IPS-18c (cell line): ENCODE measurements around the gene MTMR1.

Experiments
- H3K4me3 ChIP-seq: 2 replicates; pipeline ENCODE4 v1.7.0; 2013; ENCODE audit warnings: low read depth, mild to moderate bottlenecking, low read length, moderate library complexity; ENCODE audit not compliant: insufficient read depth
- H3K9me3 ChIP-seq: one replicate; pipeline ENCODE4 v1.6.1; 2013; ENCODE audit warnings: mild to moderate bottlenecking, low read length, moderate library complexity; ENCODE audit not compliant: control insufficient read depth, insufficient read depth

MTMR1 gene

DNA sequence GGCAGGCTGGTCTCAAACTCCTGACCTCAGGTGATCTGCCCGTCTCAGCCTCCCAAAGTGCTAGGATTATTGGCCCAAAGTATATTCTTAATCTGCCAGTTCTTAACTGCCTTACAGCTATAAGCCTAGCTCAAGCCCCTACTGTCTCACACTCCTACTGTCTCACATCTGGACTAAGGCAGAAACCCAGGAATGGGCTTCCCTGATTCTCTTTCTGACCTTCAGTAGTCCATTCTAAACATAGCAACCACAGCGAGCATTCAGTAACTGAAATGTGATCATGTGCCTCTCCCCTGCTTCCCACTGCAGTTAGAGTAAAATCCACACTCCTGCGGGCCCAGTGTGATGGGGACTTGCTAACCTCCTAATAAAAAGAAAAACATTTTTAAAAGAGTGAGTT lies 58.9 kb downstream of the MTMR1 start:
- H3K4me3 ChIP-seq = no peak overlapping the region

DNA sequence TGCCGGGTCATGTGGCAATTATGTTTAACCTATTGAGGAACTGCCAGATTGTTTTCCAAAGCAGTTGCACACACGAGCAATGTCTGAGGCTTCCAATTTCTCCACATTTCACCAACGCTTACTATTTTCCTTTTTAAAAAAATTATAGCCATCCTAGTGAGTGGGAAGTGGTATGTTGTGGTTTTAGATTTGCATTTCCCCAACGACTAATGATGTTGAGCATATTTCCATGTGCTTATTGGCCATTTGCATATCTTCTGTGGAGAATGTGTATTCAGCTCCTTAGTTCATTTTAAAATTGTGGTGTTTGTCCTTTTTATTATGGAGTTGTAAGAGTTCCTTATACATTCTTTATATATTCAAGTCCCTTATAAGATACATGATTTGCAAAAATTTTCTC lies 60.2 kb downstream of the MTMR1 start:
- no peak overlapping the region for H3K4me3 ChIP-seq
- peaks cover 9% of the 10 kb centered on the region for H3K9me3 ChIP-seq

More for the DNA sequence above, 58.9 kb downstream of the MTMR1 start:
- H3K9me3 ChIP-seq = peaks cover 5% of the 10 kb centered on the region

DNA sequence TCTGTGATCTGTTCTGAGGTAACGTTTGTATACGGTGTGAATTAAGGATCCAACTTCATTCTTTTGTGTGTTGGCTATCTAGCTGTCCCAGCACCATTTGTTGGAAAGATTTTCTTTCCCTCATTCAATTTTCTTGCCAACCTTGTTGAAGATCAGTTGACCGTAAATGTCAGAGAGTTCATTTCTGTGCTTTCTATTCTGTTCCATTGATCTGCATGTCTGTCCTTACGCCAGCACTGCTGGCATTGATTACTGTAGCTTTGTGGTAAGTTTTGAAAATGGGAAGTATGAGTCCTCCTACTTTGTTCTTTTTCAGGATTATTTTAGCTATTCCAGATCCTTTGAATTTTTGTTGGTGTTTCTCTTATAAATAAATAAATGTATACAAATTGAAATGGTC lies 60.8 kb downstream of the MTMR1 start:
- Histone ChIP-seq H3K9me3 (peaks cover 7% of the 10 kb centered on the region), H3K4me3 (no peak overlapping the region)

DNA sequence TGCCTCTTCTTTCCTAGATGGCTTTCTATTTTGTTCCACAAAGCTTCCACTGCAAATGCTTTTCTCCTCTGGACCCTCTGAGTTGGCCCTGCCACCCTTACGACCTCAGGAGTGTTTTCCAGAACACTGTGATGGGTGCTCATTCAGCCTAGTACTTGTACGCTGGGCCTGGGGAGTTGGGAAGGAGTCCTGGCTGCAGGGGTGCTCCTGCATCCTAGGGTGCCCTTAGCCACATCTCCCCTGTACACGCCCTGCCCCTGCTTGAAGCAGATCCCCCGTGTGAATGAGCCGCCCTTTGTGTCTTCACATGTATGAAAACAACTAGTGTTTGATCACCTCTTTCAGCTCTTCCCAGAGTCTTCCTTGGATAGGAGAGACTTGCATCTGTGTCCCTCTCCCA lies 64.2 kb downstream of the MTMR1 start:
- peaks cover 7% of the 10 kb centered on the region for H3K9me3 ChIP-seq
- no peak overlapping the region for H3K4me3 ChIP-seq

DNA sequence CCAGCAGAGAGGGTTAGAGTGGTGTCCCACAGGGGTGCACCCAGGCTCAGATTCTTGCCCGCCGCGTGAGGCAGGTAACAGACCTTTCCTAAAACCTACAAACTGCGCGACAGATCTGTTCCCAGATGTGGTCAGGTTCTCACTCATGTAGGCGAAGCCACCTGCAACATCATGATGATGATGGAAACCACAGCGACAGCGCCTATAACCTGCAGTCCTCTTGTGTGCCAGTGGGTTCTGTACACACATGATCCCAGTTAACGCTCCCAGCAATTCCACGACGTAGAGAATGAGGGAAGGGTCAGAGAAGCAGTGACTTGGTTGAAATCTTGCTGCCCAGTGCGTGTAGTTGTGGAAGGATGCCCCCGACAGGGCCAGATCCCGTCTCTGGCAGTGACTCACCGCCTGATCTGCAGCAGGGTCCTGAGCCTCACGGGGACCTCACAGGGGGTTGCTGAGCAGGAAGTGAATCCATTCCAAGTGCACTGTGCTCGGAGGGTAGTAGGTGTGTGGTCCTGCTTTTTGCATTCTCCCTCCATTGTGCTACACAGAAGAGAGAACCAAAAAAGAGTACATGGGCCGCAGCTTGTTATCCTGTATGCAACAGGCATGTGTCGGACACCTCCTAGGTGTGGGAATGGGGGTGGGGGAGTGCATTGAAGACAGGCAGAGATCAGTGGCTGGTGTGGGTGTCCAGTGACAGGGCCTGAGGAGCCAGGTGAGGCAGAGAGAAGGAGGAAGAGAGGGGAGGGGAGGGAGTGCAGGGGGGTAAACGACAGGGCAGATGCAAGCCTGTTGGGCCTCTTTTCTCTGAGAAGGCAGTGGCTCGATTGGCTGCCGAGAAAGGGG lies 66.6 kb downstream of the MTMR1 start:
- Histone ChIP-seq H3K9me3 (peaks cover 10% of the 10 kb centered on the region), H3K4me3 (no peak overlapping the region)

DNA sequence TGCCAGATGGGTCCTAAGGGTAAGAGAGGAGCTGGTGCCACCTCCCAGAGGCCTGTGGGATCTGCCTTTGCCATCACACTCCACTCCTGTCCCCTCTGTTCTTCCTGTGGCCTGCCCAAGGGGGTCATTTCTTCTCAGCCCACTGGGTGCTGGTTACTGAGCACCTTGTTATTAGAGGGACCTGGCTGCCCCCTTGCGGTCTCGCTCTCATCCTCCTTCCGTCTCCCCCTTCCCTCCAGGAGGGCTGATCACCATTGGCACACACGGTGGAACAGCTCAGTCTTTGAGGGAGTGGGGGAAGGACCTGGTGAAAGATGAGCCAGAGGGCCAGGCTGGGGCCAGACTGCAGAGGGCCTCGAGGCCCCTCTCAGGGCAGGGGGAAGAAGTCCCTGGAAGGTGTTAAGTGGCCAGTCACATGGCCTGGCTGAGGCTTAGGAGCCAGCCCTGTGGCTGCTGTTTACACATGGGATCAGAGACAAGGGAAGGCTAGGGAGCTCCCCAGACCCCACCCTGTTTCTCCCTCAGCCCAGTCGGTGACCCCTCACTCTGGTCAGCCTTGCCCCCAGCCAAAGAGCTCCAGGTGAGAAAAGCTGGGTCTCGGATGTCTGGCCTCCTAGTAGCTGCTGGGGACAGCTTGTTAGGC lies 68.1 kb downstream of the MTMR1 start:
- peaks cover 14% of the 10 kb centered on the region for H3K9me3 ChIP-seq
- no peak overlapping the region for H3K4me3 ChIP-seq

DNA sequence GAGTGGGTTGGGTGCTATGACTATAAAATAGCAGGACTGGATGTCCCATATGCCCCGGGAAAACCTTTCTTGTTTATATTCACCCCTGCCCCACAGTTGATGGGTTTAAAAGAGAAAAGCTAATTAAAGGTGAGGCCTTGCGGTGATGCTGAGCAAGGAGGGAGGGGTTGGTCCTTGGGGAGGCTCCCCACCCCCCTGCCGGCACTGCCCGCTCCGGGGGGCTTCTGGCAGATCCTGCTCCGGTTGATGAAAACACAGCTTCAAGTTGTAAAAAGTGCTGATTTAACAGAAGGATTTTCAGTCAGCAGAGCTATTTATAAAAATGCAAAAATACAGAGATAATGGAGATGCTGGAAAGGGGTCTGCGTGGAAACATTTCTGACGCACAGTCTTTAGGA lies 68.6 kb downstream of the MTMR1 start:
- Histone ChIP-seq H3K9me3 (peaks cover 14% of the 10 kb centered on the region), H3K4me3 (no peak overlapping the region)

DNA sequence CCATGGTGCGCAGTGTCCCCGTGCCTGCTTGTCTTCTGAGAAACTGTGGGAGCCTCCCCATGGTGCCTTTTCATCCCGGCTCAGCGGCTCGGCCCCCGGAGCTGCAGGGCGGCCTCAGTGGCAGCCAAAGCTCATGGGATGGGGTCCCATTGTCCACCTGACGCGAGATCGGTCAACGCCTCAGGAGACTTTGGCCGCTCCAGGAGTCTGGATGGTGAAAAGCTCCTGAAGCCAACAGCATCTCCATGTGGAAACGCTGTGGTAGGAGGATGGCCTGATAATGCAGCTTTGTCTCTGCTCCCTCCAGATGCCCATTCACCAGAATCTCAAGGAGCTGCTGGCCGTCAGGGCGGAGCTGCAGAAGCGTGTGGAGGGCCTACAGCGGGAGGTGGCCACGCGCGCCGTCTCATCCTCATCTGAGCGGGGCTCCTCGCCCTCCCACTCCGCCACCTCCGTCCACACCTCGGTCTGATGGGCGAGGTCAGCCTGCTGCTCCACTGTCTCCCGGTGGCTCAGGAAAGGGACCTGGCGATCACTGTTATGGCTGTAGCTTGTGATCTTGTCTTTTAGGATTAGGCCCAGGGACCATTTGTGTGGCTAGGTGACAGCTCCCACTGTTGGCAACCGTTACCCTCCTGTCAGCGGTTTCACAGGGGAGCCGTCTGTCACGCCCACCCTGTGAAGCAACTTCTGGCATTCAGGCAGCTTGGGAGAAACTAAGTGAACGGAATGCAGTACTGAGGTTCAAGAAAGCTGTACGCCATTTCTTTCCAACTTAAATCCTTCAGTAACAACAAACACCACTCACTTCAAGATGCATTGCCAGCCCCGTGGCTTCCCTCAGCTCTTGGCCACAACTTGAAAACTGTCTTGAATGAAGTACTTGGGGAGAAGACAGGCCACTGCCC lies 69.3 kb downstream of the MTMR1 start:
- Histone ChIP-seq H3K4me3 (no peak overlapping the region), H3K9me3 (peaks cover 12% of the 10 kb centered on the region)

DNA sequence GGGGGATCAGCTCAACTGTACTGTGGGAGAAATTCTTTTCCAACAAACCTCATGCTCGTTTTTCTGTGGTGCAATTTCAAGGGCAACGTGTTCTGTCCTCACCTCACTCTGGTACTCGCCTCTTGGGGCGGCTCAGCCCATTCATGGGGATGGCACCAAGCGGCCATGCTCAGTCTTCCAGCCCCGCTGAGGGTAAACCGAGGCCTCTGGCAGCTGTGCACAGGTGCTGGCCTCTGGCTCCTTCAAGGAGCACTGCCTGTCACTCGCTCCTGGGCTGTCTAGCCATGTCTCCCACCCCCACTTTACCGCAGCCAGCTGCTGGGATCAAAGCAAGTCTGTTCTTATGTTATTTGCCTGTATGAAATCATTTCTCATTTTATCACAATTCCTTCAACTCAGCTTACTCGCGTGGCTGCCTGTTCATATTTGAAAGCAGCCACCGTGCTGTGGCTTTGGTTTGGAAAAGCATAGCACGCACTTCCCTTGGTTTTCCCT lies 70.2 kb downstream of the MTMR1 start:
- no peak overlapping the region for H3K4me3 ChIP-seq
- peaks cover 10% of the 10 kb centered on the region for H3K9me3 ChIP-seq

DNA sequence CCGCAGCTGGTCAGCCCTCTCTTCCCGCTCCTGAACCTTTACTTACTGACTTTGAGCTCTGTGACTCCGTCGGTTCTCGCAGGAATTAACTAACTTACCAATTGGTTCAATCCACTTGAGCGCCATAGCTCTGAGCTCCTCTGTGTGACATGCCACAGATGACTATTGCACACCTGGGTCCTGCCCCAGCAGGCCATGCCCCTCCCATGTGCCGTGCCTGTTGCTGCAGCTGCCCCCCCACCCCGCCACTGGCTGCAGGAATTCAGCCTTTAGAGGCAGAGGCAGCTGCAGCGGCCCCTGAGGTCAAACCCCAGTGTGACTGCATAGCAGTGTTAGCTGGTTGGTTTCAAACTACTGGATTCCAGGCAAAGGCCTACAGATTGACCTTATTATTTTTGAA lies 70.6 kb downstream of the MTMR1 start:
- peaks cover 10% of the 10 kb centered on the region for H3K9me3 ChIP-seq
- no peak overlapping the region for H3K4me3 ChIP-seq

DNA sequence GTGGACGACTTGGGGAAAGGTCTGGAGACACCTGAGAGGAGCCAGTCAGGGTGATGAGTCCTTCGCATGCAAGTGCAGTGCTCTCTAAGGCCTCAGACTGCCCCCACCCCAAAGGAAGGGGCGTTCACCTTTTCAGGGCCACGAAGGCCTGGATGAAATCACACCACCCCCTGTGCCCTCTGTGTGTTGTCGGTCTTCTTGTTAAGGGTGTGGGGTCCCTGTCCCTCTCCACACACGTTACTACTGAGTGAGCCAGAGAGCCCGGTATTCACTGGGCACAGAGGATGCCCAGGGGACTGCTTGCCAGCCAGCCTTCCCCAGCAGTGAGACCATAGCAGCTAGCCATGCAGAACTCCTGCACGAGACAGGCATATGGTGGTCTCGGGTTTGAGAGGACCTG lies 72.0 kb downstream of the MTMR1 start:
- H3K9me3 ChIP-seq = peaks cover 10% of the 10 kb centered on the region
- no peak overlapping the region for H3K4me3 ChIP-seq

DNA sequence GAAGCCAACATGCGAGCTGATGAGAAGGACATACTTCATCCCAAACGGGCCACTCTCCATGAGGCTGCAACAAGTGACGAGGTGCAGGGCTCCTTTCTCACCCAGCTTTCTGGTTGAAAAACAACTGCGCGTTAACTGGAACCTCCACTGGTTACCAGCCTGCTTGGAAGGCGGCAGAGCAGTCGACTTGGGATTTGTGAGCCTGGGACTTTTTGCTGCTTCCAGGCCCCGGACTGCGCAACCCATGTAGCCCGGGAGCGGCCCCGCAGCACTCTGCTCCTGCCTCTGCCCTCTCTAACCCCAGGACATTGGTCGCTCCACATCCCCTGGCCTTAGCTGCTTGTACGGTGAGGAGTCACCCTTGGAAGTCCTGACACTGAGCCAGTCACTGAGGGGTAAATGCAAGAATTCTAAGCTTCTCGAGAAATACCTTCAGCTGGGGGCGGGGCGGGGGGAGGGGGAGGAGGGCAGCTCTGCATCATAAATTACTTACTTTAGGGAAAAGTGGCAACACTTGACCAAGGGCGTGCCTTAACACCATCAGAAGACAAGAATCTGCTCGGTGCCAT lies 72.7 kb downstream of the MTMR1 start:
- peaks cover 11% of the 10 kb centered on the region for H3K9me3 ChIP-seq
- H3K4me3 ChIP-seq = no peak overlapping the region

DNA sequence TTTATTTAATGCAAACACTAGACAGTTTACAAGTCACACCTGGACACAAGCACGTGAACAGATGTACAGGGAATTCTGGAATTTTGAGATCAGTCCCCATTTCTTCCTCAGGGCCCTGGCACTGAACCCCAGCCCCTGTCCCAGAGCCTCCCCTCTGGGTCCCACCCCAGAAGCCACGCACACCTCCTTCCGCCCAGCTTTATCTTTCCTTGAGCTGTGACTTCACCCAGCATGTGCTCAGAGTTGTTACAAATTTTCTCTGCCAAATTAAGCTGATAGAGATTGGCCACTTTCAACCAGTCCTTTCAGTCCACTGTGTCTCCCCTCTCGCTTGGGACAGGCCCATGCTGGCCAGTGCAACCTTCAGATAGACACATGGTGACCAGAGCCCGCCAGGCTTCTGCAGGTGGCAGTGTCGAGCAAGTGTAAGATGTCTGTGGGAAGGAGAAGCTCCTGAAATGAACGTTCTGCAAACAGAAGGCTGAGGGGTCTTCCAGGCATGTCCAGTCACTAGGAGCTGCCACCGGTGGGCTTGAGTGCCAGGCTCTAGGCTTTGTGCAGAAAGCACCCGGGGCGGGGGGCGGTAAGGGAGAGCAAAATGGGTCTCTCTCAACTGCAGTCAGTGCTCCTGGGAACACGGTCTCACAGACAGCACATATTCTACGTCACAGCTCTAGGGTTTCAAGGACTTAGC lies 73.3 kb downstream of the MTMR1 start:
- no peak overlapping the region for H3K4me3 ChIP-seq

DNA sequence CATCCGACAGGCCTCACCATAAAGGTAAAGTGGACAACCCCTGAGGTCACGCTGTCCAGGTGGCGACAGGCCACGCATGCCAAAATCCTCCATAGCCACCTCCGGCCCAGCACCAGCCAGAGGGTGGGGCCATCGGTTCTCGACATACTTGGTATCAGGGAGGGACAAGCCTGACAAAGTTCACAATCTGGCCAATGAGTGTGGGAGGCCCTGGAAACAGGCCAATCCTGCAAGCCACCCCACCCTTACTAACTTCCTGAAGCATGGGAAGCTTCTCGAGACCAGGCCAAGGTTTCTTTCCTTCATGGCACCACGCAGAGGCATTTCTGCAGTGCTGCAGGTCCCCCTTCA lies 73.8 kb downstream of the MTMR1 start:
- no peak overlapping the region for H3K4me3 ChIP-seq
- H3K9me3 ChIP-seq = peaks cover 15% of the 10 kb centered on the region

More for the DNA sequence above, 73.3 kb downstream of the MTMR1 start:
- H3K9me3 ChIP-seq = peaks cover 15% of the 10 kb centered on the region

DNA sequence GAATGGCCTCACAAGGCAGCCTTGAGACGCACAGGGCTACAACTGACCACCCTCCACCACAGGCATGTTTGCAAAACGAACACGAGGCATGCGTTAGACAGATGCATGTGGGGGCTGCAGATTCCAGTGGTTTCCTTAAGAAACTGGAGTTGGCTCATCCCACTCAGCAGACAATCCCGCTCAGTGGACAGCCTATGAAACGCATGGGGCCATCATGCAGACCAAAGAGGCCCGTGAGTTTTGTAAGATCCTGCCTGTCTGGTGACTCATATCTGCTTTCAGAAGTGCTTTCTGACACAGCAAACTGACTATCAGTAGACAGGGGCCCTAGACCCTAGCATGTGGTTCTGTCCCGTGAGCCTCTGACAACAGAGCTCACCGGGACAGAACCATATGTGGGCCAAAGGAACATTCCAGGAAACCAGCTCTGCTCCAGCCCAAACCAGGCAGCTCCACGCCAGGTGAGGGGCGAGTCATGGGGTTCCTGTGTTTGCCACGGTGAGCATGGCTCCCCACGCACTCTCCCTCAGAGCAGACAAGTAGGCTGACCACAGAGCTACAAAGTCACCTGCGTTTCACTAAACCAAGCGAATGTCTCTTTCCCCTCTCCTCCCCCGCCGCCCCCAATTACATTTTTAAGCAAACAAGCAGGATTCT lies 74.4 kb downstream of the MTMR1 start:
- no peak overlapping the region for H3K4me3 ChIP-seq

DNA sequence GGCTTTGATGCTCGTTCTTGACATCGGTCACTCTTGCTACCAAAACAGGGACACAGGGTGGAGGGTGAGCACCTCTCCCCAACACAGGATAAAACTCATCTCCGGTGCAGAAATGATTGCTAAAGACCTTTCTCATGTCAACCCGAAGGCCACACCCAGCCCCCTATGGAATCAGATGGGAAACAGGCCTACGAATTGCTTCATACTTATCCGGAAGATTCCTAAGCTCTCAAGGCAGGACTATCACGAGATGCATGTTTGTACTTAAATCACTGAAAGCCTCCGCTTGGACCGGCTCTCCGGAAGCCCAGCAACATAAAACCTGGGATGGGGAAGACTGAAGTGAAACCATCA lies 74.9 kb downstream of the MTMR1 start:
- peaks cover 13% of the 10 kb centered on the region for H3K9me3 ChIP-seq
- H3K4me3 ChIP-seq = no peak overlapping the region

More for the DNA sequence above, 74.4 kb downstream of the MTMR1 start:
- H3K9me3 ChIP-seq = peaks cover 13% of the 10 kb centered on the region
